HL-60 (cell line): ENCODE results near the gene MACROD2.

ENCODE experiments used
- DNase-seq, 2 experiments: peaks; one replicate each; pipeline ENCODE4 v3.0.0-alpha.2; 2010 to 2020; ENCODE audit warnings: low read depth in 1 of 2, low spot score in 1 of 2
- H3K27ac ChIP-seq: fragments of 250-450 bp; sonication (Bioruptor Pico); replicated peaks from 2 replicates; pipeline ENCODE4 v1.5.1; 2020; ENCODE audit warnings: mild to moderate bottlenecking, moderate library complexity
- H3K27me3 ChIP-seq: fragments of 250-450 bp; sonication (Bioruptor Pico); 2 replicates; pipeline ENCODE4 v1.5.1; 2021; ENCODE audit warnings: mild to moderate bottlenecking, moderate library complexity; ENCODE audit not compliant: insufficient read depth, poor library complexity, severe bottlenecking
- H3K4me3 ChIP-seq: replicated peaks from 2 replicates; pipeline ENCODE4 v1.5.1; 2011; ENCODE audit warnings: mild to moderate bottlenecking, control low read depth, low read length; ENCODE audit not compliant: insufficient read depth
- GABPA ChIP-seq: IDR thresholded peaks from 2 replicates; pipeline ENCODE4 v1.6.1; 2012; ENCODE audit warnings: low read depth
- POLR2AphosphoS5 ChIP-seq: IDR thresholded peaks from 2 replicates; pipeline ENCODE4 v1.6.1; 2012; ENCODE audit warnings: low read depth
- SPI1 ChIP-seq: IDR thresholded peaks from 2 replicates; pipeline ENCODE4 v1.6.1; 2012; ENCODE audit warnings: low read depth, mild to moderate bottlenecking, borderline replicate concordance
- TF ChIP-seq, protein P1 (sequence below): IDR thresholded peaks from one replicate; pipeline ENCODE4 v1.5.1; 2011; ENCODE audit warnings: low read length, control low read depth, inconsistent platforms; ENCODE audit not compliant: insufficient read depth
- TF ChIP-seq, protein P2 (sequence below): IDR thresholded peaks from 2 replicates; pipeline ENCODE4 v1.6.1; 2012; ENCODE audit warnings: low read depth; ENCODE audit not compliant: insufficient replicate concordance

The MACROD2 gene

DNA sequence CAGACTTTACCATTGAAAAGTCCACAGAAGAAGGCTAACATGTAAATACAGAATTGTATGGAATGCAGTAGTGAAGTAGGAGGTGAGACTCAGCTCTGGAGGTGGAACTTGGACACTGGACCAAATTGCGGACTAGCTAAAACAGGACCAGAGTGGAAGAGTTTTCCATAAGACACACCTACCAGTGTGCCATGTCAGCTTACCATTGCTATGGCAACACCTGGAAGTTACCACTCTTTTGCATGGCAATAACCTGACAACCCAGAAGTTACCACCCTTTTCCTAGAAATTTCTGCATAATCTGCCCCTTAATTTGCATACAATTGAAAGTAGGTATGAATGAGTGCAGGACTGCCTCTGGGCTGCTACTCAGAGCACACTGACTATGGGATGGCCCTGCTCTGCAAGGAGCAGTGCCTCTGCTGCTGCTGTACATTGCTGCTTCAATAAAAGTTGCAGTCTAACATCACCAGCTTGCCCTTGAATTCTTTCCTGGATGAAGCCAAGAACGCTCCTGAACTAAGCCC is 911.7 kb downstream of the MACROD2 start:
- H3K27me3 ChIP-seq: no peaks in the 10 kb centered on the region
- no peak for TF ChIP-seq GABPA
- TF ChIP-seq, protein P1, sequence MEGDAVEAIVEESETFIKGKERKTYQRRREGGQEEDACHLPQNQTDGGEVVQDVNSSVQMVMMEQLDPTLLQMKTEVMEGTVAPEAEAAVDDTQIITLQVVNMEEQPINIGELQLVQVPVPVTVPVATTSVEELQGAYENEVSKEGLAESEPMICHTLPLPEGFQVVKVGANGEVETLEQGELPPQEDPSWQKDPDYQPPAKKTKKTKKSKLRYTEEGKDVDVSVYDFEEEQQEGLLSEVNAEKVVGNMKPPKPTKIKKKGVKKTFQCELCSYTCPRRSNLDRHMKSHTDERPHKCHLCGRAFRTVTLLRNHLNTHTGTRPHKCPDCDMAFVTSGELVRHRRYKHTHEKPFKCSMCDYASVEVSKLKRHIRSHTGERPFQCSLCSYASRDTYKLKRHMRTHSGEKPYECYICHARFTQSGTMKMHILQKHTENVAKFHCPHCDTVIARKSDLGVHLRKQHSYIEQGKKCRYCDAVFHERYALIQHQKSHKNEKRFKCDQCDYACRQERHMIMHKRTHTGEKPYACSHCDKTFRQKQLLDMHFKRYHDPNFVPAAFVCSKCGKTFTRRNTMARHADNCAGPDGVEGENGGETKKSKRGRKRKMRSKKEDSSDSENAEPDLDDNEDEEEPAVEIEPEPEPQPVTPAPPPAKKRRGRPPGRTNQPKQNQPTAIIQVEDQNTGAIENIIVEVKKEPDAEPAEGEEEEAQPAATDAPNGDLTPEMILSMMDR: no peak
- no peak for TF ChIP-seq POLR2AphosphoS5
- TF ChIP-seq SPI1: no peak
- TF ChIP-seq, protein P2, sequence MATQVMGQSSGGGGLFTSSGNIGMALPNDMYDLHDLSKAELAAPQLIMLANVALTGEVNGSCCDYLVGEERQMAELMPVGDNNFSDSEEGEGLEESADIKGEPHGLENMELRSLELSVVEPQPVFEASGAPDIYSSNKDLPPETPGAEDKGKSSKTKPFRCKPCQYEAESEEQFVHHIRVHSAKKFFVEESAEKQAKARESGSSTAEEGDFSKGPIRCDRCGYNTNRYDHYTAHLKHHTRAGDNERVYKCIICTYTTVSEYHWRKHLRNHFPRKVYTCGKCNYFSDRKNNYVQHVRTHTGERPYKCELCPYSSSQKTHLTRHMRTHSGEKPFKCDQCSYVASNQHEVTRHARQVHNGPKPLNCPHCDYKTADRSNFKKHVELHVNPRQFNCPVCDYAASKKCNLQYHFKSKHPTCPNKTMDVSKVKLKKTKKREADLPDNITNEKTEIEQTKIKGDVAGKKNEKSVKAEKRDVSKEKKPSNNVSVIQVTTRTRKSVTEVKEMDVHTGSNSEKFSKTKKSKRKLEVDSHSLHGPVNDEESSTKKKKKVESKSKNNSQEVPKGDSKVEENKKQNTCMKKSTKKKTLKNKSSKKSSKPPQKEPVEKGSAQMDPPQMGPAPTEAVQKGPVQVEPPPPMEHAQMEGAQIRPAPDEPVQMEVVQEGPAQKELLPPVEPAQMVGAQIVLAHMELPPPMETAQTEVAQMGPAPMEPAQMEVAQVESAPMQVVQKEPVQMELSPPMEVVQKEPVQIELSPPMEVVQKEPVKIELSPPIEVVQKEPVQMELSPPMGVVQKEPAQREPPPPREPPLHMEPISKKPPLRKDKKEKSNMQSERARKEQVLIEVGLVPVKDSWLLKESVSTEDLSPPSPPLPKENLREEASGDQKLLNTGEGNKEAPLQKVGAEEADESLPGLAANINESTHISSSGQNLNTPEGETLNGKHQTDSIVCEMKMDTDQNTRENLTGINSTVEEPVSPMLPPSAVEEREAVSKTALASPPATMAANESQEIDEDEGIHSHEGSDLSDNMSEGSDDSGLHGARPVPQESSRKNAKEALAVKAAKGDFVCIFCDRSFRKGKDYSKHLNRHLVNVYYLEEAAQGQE: no peak
- H3K27ac ChIP-seq: no peak overlapping the region
- no peak for DNase-seq
- H3K4me3 ChIP-seq: no peak overlapping the region

DNA sequence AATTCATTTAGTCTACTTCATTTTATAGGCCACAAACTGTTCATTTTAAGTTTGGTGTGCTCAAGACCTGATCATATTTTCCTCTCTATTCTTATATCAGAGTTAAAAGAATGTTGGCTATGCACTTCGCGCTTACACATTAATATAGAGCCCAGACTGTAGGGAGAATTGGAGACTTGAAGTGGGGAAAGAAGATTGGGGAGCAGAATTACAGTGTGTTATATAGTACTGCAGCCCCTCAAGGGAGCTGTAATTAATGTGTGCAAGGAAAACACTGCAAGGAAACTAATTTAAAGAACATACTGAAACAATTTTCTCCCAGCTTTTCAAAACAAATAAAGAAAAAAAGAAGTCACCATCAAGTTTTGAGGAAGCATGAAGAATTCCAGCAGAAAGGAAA is 914.8 kb downstream of the MACROD2 start:
- no peak overlapping the region for H3K4me3 ChIP-seq
- no peak for DNase-seq

DNA sequence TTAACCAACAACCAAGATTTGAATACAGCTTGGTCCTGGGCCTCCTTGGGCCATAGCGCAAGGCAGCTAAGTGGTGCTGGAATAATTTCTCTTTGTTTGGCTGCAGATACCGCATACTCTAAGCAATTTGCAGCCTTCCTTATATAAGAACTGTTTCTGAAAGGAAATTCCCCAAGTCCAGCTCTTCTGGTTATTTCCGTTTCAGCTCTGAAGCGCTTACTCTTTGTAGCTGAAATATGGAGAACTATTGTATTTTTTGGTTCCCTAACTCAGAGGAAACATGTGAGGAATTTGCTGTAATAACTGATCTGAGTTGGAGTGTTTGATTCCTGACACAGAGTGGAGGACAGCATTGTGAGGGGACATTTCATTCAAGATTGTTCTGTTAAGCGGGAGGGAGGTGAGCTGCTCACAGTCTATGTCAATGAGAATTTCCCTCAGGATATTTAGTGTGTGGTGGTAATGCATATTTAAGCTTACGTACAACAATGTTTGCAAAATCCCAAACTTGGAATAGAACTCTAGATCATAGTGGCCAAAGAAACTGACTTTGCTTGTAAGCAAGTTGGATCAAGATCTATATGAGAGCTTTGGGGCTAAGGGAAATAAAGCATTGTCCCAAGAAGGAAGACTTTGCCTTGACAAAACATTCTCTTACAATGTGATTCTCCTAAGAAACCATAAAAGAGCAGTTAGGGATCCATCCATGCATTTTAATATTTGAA is 918.7 kb downstream of the MACROD2 start:
- Histone ChIP-seq H3K27ac (no peak overlapping the region), H3K4me3 (no peak overlapping the region), H3K27me3 (no peaks in the 10 kb centered on the region)
- DNase-seq: no peak
- no peak for TF ChIP-seq GABPA
- no peak for TF ChIP-seq POLR2AphosphoS5
- TF ChIP-seq, protein P1: no peak
- TF ChIP-seq SPI1: no peak

More for the DNA sequence above, 914.8 kb downstream of the MACROD2 start:
- TF ChIP-seq, protein P1: no peak
- TF ChIP-seq GABPA (no peak), POLR2AphosphoS5 (no peak), SPI1 (no peak)
- TF ChIP-seq, protein P2: no peak
- Histone ChIP-seq H3K27me3 (no peaks in the 10 kb centered on the region), H3K27ac (no peak overlapping the region)

DNA sequence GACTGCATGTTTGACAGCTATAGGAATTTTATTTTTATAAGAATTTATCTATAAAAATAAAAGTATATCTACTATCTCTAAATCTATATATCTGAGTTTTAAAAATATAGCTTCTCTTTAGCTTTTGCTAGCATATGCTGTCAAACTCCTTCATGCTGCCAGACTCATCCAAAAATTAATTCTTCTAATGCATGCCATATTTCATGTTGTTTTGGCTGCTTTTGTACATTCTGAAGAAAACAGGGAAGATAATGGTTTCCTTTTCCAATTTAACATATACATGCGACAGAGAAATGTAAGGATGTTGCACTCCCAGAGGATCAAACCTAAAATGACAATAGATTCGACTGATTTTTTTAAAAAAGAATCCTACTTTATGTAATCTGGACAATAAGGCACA is 919.3 kb downstream of the MACROD2 start:
- TF ChIP-seq GABPA: no peak
- TF ChIP-seq, protein P2: no peak
- no peak for TF ChIP-seq SPI1
- TF ChIP-seq, protein P1: no peak
- no peak for TF ChIP-seq POLR2AphosphoS5
- DNase-seq: no peak
- Histone ChIP-seq H3K27me3 (no peaks in the 10 kb centered on the region), H3K4me3 (no peak overlapping the region), H3K27ac (no peak overlapping the region)
